A375 (cell line): ENCODE data around the gene ANKS6. TPM values are rescaled to one million over a fixed set of nuclear protein-coding genes. Genes with fewer than 3 reads are reported as not detected.

Experiments
- total RNA-seq: library from RNA; depleted of rRNA; stranded (reverse); fragments of >200 nt; shearing (Covaris generic); gene quantifications from 2 replicates; pipeline ENCODE4 v1.2.3, GENCODE V29; 2014; rRNA removed

The ANKS6 gene
- 35.4 and 47.4 TPM in 2 replicates for total RNA-seq

GRCh38 chr9:98796364-98797101 lies at the start of gene ANKS6:
Gene ANKS6, minus strand, starts transcription at chr9:98796555. Its CDS starts 64 bp downstream, at chr9:98796491.

DNA sequence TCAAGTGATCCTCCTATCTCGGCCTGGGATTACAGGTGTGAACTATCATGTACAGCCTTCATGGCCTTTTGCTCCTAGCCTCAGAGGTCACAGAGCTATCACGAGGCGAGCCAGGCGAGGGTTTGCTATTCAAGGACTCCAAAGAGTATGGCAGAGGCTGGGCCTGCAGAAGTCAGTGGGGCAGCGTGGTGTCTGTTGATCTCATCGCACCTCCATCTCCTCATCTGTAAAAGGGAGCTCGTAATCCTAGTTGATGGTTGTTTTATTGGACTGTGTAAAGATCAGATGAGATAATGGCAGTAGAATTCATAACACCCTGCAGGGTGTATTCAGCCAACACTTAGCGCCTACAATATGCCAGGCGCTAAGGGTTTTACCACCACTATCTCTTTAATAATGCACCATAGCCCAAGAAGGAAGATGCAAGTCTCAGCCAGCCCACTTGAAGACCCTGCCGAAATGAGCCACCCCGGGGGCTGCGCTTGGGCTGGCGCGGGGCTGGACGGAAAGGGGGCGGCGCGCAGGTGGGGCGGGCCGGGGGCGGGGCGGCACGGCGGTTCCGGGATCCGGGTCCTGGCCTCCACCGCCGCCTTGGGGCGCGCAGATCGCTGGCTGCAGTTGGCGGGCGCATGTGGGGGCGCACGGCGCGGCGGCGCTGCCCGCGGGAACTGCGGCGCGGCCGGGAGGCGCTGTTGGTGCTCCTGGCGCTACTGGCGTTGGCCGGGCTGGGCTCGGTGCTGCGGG lies 10.9 kb upstream of the ANKS6 start, which contains the start of gene GALNT12:
Gene GALNT12, plus strand, starts transcription at position 601 of the 744 bp plus-strand sequence. Its CDS starts 29 bp downstream, at position 630.

GRCh38 chr9:98708933-98709911 lies 87.1 kb downstream of the ANKS6 start, which contains the start of gene GABBR2:
Gene GABBR2, minus strand, starts transcription at chr9:98708935. Its CDS starts 198 bp downstream, at chr9:98708737.

Other genes starting within 250 kb of the ANKS6 start
- not detected in 2 replicates for gene GABBR2, start 87.6 kb downstream of the ANKS6 start, total RNA-seq
- gene GALNT12, start 11.1 kb upstream of the ANKS6 start, total RNA-seq: 4.0 and 5.4 TPM in 2 replicates
- gene COL15A1, start 147.4 kb upstream of the ANKS6 start, total RNA-seq: 0.60 and 1.1 TPM in 2 replicates